GM12872 (cell line): ENCODE data around the gene ATP6V0E1.

Experiments used
- CTCF ChIP-seq: IDR thresholded peaks from 3 replicates; pipeline ENCODE4 v1.5.1; 2011; ENCODE audit warnings: low read depth, mild to moderate bottlenecking, low read length, moderate library complexity; ENCODE audit not compliant: insufficient read depth

The ATP6V0E1 gene

GRCh38 chr5:173069671-173070070 lies 86.1 kb downstream of the ATP6V0E1 start:
- no peak for TF ChIP-seq CTCF

GRCh38 chr5:173075137-173075843 lies 91.7 kb downstream of the ATP6V0E1 start:
- TF ChIP-seq CTCF: no peak

GRCh38 chr5:173075970-173076369 lies 92.4 kb downstream of the ATP6V0E1 start:
- no peak for TF ChIP-seq CTCF

- no peak for TF ChIP-seq CTCF
Observed at GRCh38 chr5:173078878-173079277, 95.3 kb downstream of the ATP6V0E1 start.
